Colonic mucosa (tissue), 4 donors: ENCODE results near the gene RPGR. TPM values are rescaled to one million over a fixed set of nuclear protein-coding genes. Genes with fewer than 3 reads are reported as not detected.

Source experiments
- DNase-seq: peaks from one replicate; pipeline ENCODE4 v3.0.0-alpha.2; 2020
- H3K27ac ChIP-seq: fragments of 200-600 bp; one replicate; pipeline ENCODE4 v1.8.0; 2021
- H3K27me3 ChIP-seq: fragments of 200-600 bp; one replicate; pipeline ENCODE4 v1.8.0; 2021
- H3K36me3 ChIP-seq: fragments of 200-600 bp; one replicate; pipeline ENCODE4 v1.8.0; 2021
- H3K4me1 ChIP-seq: fragments of 200-600 bp; one replicate; pipeline ENCODE4 v1.8.0; 2021; ENCODE audit warnings: mild to moderate bottlenecking
- H3K4me3 ChIP-seq: fragments of 200-600 bp; one replicate; pipeline ENCODE4 v1.8.0; 2021
- H3K9ac ChIP-seq, 2 donors: one replicate each; pipeline ENCODE4 v1.7.0; 2013; ENCODE audit warnings: control low read depth in 2 of 2, low read depth in 2 of 2, low read length in 2 of 2
- H3K9me3 ChIP-seq: fragments of 200-600 bp; one replicate; pipeline ENCODE4 v1.8.0; 2021
- CTCF ChIP-seq: fragments of 200-600 bp; IDR thresholded peaks from one replicate; pipeline ENCODE4 v1.8.0; 2022; ENCODE audit warnings: antibody characterized with exemption, mild to moderate bottlenecking
- intact Hi-C: fragments of 100-400 bp; cut with DNase I; formaldehyde crosslinking; loops from one replicate; pipeline ENCODE4 v1.14.1; 2022
- total RNA-seq, 2 donors: library from RNA; stranded (reverse); fragmentation: NEBNext Ultra II Directional in 1 of 2; extraction: Animal tissue kit (Norgen Biotek cat#: 25700) in 1 of 2; gene quantifications; one replicate each; pipeline ENCODE4 v1.2.1, GENCODE V29; 2021
- donor health status: healthy.
- donor health status: DM: no; HTN: no; CAD: no.
- donor health status: DM: no; HTN: no; CAD: no.

The RPGR gene
- total RNA-seq = 1 to 10 TPM; 8.3 to 9.8 TPM

GRCh38 chrX:38327007-38327774 lies at the start of gene RPGR:
RPGR (minus strand) TSS chrX:38327509; CDS start chrX:38327367, 142 bp downstream.
- no peaks in the 10 kb centered on the region for H3K36me3 ChIP-seq

GRCh38 chrX:38376747-38377146 lies 49.4 kb upstream of the RPGR start:
- H3K27me3 ChIP-seq = no peaks in the 10 kb centered on the region
- intact Hi-C loops = no loop called here

More at GRCh38 chrX:38327007-38327774, at the start of gene RPGR:
- TF ChIP-seq CTCF = peak; percentile 60
- H3K9ac ChIP-seq = peak within 1 kb of the TSS; percentile 38 to 51
- H3K4me3 ChIP-seq = peak within 1 kb of the TSS; percentile 60
- intact Hi-C loops = no loop called here
- H3K4me1 ChIP-seq = no peaks in the 10 kb centered on the region
- H3K27ac ChIP-seq = peak within 1 kb of the TSS; percentile 73
- H3K27me3 ChIP-seq = no peaks in the 10 kb centered on the region
- DNase-seq = peak; percentile 94
- H3K9me3 ChIP-seq = no peaks in the 10 kb centered on the region

GRCh38 chrX:38375891-38376290 lies 48.6 kb upstream of the RPGR start:
- DNase-seq = no peak
- no peak overlapping the region for H3K4me3 ChIP-seq
- no peaks in the 10 kb centered on the region for H3K9me3 ChIP-seq
- no peaks in the 10 kb centered on the region for H3K36me3 ChIP-seq
- H3K4me1 ChIP-seq = no peaks in the 10 kb centered on the region
- H3K9ac ChIP-seq = no peak overlapping the region
- H3K27me3 ChIP-seq = no peaks in the 10 kb centered on the region
- H3K27ac ChIP-seq = no peak overlapping the region
- TF ChIP-seq CTCF = peak; percentile 28
- intact Hi-C loops = no loop called here

More at GRCh38 chrX:38376747-38377146, 49.4 kb upstream of the RPGR start:
- Histone ChIP-seq H3K4me1 (no peaks in the 10 kb centered on the region), H3K27ac (no peak overlapping the region), H3K36me3 (no peaks in the 10 kb centered on the region), H3K9me3 (no peaks in the 10 kb centered on the region), H3K9ac (no peak overlapping the region), H3K4me3 (no peak overlapping the region)
- DNase-seq = no peak
- TF ChIP-seq CTCF = no peak

- intact Hi-C loops = no loop called here
- no peak for TF ChIP-seq CTCF
- Histone ChIP-seq H3K9ac (no peak overlapping the region), H3K9me3 (no peaks in the 10 kb centered on the region), H3K27ac (no peak overlapping the region), H3K27me3 (no peaks in the 10 kb centered on the region), H3K4me3 (no peak overlapping the region), H3K4me1 (no peaks in the 10 kb centered on the region), H3K36me3 (no peaks in the 10 kb centered on the region)
- no peak for DNase-seq
Observed at GRCh38 chrX:38374431-38374830, 47.1 kb upstream of the RPGR start.

GRCh38 chrX:38371641-38372040 lies 44.3 kb upstream of the RPGR start:
- H3K27me3 ChIP-seq = no peaks in the 10 kb centered on the region
- no peaks in the 10 kb centered on the region for H3K36me3 ChIP-seq
- no peak for TF ChIP-seq CTCF
- no peaks in the 10 kb centered on the region for H3K4me1 ChIP-seq
- DNase-seq = no peak
- no peak overlapping the region for H3K9ac ChIP-seq
- no peak overlapping the region for H3K27ac ChIP-seq
- no peaks in the 10 kb centered on the region for H3K9me3 ChIP-seq
- intact Hi-C loops = no loop called here
- H3K4me3 ChIP-seq = no peak overlapping the region
